ENCODE measurements around the gene LINGO3.

Gene LINGO3

GRCh38 chr19:2289714-2290435, 18.1 kb downstream of the LINGO3 start:
- TF ChIP-seq CTCF (conservative IDR thresholded peaks at IDR 0.05), result no peak
- H3K27ac ChIP-seq, result peak overlapping the region; percentile 79

GRCh38 chr19:2288818-2289713, 18.9 kb downstream of the LINGO3 start:
- TF ChIP-seq CTCF (conservative IDR thresholded peaks at IDR 0.05), result no peak
- H3K27ac ChIP-seq, result peak overlapping the region; percentile 79

GRCh38 chr19:2288338-2288817, 19.6 kb downstream of the LINGO3 start:
- TF ChIP-seq CTCF (conservative IDR thresholded peaks at IDR 0.05), result no peak

DNA sequence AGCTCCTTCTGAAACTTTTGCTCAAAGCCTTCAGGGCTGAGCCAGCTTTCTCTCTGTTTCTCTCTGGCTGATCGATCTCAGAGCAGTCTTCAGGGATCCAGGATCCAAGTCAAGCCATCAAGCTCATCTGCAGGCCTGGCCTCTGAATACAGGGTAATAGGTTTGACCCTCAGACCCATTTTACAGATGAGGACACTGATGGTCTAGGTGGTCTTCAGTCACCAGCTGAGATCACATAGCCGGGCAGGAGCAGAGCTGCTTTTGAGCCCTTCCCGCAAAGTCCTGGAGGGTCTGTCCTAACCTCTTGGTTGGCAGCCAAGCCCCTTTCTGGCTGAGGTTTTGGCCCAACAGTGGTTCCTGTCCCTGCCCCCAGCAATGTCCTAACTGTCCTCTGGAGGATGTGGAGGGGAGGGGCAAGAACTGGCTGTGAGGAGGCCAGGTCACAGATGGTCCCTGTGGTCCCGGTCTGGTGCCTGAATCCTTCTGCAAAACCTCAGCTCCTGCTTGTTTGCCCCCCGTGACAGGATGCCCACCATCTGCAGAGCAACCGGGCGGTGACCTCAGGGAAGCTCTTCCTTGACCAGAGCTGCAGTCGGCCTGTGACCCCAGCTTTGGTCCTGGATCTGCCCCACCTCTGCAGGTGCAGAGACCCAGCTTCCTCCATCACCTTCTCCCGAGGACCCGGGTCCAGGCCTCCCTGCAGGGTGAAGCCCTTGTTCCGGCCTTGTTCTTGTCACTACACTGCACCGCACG, 20.2 kb downstream of the LINGO3 start:
- H3K27ac ChIP-seq, result no peak overlapping the region
- no peak for TF ChIP-seq CTCF (conservative IDR thresholded peaks at IDR 0.05)

More at GRCh38 chr19:2288338-2288817, 19.6 kb downstream of the LINGO3 start:
- H3K27ac ChIP-seq, result no peak overlapping the region

- TF ChIP-seq CTCF (conservative IDR thresholded peaks at IDR 0.05), result no peak
- H3K27ac ChIP-seq, result no peak overlapping the region
These were observed 21.4 kb downstream of the LINGO3 start for GRCh38 chr19:2286402-2287140.

DNA sequence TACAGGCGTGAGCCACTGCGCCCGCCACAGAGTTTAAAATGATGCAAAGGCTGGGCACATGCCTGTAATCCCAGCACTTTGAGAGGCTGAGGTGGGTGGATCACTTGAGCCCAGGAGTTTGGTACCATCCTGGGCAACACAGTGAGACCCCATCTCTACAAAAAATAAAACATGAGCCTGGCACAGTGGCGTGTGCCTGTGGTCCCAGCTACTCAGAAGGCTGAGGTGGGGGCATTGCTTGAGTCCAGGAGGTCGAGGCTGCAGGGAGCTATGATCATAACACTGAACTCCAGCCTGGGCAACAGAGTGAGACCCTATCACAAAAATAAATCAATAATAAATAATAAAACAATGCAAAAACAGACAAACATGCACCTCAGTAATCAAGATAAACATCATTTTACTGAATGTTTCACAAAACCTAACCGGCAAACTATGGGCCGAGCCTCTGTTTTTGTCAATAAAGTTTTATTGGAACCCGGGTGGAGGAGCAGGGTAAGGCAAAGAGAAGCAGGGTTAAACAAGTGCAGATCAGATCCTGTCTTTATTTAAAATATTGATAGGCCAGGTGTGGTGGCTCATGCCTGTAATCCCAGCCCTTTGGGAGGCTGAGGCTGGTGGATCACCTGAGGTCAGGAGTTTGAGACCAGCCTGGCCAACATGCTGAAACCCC, 24.0 kb downstream of the LINGO3 start:
- no peak for TF ChIP-seq CTCF (conservative IDR thresholded peaks at IDR 0.05)
- no peak overlapping the region for H3K27ac ChIP-seq
